GM23248 (cell line): ENCODE measurements around the gene DYRK1B.

ENCODE experiments used
- EZH2 ChIP-seq: fragments of 200-600 bp; sonication (generic); IDR thresholded peaks from 2 replicates; pipeline ENCODE4 v1.6.1; 2018; ENCODE audit warnings: antibody characterized with exemption, mild to moderate bottlenecking; ENCODE audit not compliant: insufficient read depth, poor library complexity, severe bottlenecking
- EZH2phosphoT487 ChIP-seq: fragments of 200-600 bp; sonication (generic); IDR thresholded peaks from 2 replicates; pipeline ENCODE4 v1.6.1; 2018; ENCODE audit warnings: antibody characterized with exemption, moderate library complexity, mild to moderate bottlenecking, low read depth; ENCODE audit not compliant: insufficient read depth

GRCh38 chr19:39795001-39795400 is 39.0 kb downstream of the DYRK1B start:
- TF ChIP-seq EZH2: no peak
- no peak for TF ChIP-seq EZH2phosphoT487
